GM19455 (cell line): ENCODE measurements around the gene SBK3.
"Not testable (repeated sequence)": the region's sequence is repeated elsewhere in the genome, so short reads cannot be mapped to it uniquely, and the experiment has no call there.

ENCODE experiments used
- ATAC-seq: cut with Tn5 transposase; IDR thresholded peaks from one replicate; pipeline ENCODE4 v1.9.1; 2021; ENCODE audit not compliant: unreplicated experiment

Gene SBK3

DNA sequence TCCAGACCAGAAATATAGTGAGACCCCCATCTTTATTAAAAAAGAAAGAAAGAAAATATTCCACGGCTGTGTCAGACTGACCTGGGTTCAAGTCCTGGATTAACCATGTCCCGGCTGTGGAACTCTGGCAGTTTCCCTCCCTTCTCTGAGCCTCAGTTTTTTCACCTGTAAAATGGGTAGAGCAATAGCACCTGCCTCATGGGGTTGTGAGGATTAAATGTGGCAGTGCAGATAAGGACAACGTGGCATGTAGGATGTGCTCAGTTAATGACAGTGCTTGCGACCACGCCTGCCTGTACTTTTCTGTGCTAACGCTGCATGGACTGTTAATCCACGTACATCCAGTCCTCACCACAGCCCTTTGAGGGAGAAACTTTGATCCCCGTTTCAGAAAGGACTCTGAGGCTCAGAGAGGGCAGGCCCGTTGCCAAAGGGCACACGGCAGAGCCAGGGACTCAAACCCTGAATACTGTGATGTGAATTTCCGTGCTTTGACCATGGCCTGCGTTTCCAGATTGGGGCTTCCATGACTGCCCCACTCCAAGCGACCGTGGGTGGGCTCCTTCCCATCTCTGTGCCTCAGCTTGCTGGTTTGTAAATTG lies 24.6 kb downstream of the SBK3 start:
- no peak for ATAC-seq

DNA sequence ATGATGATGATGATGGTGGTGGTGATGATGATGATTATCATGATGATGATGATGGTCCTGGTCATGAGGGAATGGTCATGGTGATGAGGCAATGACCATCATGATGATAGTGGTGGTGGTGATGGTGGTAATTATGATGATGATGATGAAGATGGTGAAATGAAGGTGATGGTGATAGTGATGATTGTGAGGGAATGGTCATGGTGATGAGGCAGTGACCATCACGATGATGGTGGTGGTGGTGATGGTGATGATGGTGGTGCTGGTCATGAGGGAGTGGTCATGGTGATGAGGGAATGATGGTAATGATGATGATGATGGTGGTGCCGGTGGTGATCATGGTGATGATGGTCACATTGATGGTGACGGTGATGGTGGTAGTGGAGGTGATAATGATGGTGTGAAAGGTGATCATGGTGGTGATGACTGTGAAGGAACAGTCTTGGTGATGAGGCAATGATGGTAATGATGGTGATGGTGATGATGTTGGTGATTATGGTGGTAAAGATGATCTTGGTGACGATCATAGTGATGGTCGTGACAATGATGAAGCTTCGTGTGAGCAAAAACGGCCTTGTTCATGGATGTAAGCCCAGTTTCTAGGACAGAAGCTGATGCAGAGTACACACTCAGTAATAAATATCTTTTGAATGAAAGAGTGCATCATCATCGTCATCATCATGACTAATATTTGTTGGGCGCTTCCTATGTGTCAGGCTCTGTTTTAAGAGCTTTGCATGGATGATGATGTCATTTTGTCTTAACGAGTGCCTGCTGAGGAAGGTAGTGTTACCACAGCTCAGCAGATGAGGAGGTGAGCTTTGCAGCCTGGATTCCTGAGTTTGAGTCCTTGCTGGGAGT lies 25.7 kb downstream of the SBK3 start:
- no peak for ATAC-seq

DNA sequence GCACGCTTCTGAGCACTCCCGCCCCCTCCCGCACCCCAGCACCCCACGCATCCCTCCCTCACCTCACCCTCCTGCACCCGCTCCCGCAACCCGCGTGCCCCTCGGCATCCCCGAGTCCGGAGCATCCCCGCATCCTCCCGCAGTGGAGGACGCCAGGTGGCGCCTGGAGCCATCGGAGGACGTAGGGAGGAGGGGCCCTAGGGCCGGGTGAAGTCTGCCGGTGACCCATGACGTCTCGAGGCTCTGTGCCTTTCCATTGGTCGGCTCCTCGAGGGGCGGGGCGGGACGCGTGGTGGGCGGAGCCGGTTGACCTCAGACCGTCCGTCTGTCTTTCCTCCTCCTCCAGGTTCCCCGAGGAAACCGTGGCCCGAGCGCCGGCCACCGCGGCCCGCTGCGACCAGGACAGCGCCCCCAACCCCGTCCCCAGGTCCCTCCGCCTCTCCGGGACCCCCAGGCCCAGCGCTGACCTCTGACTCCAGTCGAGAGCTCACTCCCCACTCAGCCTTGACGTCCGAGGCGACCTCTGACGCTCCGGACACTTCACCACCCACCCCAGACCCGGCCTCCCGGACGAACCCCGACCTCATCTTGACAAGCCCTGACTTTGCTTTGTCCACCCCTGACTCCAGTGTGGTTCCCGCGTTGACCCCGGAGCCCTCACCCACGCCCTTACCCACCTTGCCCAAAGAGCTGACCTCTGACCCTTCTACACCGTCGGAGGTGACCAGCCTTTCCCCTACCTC lies 28.3 kb downstream of the SBK3 start:
- ATAC-seq, result peak; percentile 97

DNA sequence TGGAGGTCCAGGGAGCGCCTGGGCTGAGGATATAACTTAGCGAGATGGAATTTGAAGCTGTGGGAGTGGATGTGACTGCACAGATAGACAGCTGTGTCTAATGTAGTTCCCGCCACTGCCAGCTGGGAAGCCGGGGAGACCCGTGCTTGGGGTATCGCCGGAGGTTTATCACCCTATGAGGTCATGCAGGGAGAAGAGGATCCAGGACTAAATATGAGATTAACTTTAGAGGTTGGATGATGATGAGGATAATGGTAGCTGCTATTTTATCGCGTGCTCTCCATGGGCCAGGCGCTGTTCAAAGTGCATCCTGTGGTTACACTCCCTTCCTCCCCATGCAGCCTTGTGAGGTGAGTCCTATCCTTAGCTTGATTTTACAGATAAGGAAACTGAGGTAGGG lies 37.2 kb downstream of the SBK3 start:
- ATAC-seq, result no peak

DNA sequence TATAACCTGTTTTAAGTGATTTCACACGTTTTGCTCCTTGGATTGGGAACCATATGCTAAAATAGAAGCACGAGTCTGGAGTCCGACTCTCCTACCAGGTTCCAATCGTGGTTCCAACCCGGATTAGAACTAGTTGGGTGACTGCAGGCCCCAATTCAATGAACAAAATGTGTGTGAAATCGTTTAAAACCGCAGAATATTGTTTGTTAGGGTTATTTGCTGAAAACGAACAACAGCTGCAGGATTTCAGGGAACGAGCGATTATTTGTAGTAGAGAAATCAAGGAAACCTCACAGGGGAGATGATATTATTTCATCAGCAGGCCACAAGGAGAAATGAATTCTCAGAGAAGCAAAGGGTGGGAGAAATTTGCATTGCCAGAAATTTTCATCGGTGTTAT lies 40.4 kb downstream of the SBK3 start:
- no peak for ATAC-seq

GRCh38 chr19:55504252-55504603 lies 41.1 kb downstream of the SBK3 start:
- no peak for ATAC-seq

GRCh38 chr19:55503502-55504251 lies 41.7 kb downstream of the SBK3 start:
- ATAC-seq, result peak; percentile 93

- ATAC-seq, result no peak
These were observed 42.2 kb downstream of the SBK3 start for GRCh38 chr19:55503157-55503501.

DNA sequence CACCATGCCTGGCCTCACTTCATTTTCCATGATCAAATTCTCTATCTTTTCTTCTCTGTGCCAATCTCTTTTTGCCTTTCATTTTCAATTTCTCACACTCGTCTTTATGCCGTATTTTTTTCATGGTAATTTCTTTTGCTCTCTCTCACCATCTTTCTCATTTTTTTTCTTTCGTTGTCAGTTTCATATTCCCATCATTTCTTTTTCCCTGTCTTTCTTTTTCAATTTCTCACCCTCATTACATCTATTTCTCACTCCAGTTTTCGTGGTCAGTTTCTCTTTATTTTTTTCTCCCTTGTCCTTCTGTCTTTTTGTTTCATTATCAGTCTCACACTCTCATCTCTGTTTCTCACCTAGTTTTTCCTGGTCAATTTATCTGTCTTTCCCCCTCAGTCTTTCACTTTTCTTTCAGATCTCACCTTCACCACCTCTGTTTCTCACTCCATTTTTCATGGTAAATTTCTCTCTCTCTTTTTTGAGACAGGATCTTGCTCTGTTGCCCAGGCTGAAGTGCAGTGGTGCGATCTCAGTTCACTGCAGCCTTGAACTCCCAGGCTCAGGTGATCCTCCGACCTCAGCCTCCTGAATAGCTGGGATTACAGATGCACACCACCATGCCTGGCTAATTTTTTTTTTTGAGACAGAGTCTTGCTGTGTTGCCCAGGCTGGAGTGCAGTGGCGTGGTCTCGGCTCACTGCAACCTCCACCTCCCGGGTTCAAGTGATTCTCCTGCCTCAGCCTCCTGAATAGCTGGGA lies 43.0 kb downstream of the SBK3 start:
- ATAC-seq, result no peak

- no peak for ATAC-seq
These were observed 44.9 kb downstream of the SBK3 start for GRCh38 chr19:55500368-55500952.

- no peak for ATAC-seq
These were observed 47.0 kb downstream of the SBK3 start for GRCh38 chr19:55498246-55498840.

GRCh38 chr19:55497763-55498162 lies 47.6 kb downstream of the SBK3 start:
- no peak for ATAC-seq

DNA sequence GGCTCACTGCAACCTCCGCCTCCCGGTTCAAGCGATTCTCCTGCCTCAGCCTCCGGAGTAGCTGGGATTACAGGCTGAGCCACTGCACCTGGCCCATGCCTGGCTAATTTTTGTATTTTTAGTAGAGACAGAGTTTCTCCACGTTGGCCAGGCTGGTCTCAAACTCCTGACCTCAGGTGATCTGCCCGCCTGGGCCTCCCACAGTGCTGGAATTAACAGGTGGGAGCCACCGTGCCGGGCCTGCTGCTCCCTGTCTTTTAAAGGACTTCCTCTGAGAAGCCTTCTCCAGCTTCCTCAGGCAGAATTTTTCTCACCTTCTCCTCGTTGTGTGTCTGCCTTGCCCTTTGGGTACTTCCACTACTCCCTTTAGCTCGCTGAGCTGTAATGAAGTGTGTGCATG lies 48.5 kb downstream of the SBK3 start:
- ATAC-seq, result not testable (repeated sequence)

DNA sequence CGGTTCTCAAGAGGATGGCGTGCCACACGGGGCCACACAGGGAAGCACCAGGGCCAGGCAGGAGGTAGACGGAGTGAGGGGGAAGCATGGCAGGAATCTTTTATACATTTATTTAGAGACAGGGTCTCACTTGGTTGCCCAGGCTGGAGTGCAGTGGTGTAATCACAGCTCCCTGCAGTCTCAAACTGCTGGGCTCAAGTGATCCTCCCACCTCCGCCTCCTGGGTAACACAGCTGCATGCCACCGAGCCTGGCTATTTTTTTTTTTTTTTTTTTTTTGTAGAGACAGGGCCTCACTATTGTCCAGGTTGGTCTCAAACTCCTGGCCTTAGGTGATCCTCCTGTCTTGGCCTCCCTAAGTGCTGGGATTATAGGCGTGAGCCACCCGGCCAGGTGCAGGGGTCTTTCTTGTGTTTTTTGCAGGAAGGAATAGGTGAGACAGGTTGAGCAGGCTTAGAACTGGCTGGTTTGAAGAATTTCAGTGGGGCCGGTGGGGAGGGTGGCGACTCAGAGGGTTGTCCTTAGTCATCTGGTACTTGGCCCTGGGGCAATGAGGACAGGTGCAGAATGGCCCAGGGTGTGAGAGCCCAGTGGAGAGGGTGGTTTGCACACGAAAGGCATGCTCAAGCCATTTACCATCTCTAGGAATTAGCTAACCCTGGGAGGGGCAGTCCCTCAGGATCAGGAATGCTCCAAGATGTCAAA lies 49.5 kb downstream of the SBK3 start:
- no peak for ATAC-seq

DNA sequence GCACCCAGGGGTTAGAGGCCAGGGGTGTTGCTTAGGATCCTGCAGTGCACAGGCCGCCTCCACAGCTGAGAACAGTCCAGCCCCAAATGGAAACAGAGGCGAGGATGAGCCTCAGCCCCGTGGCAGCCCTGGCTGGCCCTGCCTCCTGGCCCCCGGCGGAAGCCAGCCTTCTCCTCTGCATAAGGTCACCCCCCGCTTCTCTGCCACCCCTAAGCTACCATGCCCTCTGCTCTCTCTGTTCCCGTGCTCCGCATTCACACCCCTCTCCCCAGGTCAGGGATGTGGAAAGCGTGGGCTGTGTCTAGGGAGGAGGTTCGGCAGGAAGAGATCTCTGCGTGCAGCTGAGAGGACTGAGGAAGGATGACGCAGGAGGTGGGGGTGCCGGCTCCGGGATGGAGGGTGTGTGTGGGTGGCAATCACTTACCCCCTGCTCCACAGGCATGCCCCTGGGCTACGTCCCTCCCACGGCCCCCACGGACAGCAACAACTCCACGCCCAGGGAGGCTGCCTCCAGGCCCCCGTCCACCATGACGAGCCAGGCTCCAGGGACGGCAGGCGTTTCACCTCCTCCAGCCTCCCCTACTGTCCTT lies 51.1 kb downstream of the SBK3 start:
- ATAC-seq, result no peak

DNA sequence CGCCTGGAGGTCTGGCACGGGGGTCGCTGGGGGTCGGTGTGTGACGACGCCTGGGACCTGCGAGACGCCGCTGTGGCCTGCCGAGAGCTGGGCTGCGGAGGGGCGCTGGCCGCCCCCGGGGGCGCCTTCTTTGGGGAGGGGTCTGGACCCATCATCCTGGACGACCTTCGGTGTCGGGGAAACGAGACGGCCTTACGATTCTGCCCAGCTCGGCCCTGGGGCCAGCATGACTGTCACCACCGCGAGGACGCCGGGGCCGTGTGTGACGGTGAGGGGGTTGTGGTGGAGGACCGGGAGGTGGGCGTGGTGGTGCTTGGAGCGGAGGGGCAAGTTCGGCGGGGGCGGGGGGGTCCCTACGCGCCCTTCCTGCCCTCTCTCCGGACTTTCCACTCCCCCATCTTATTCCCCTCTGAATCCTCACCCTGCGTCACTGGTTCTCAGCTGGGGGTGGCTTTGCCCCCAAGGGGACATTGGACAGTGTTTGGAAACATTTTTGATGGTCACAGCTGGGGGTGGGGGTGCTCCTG lies 51.6 kb downstream of the SBK3 start:
- no peak for ATAC-seq

DNA sequence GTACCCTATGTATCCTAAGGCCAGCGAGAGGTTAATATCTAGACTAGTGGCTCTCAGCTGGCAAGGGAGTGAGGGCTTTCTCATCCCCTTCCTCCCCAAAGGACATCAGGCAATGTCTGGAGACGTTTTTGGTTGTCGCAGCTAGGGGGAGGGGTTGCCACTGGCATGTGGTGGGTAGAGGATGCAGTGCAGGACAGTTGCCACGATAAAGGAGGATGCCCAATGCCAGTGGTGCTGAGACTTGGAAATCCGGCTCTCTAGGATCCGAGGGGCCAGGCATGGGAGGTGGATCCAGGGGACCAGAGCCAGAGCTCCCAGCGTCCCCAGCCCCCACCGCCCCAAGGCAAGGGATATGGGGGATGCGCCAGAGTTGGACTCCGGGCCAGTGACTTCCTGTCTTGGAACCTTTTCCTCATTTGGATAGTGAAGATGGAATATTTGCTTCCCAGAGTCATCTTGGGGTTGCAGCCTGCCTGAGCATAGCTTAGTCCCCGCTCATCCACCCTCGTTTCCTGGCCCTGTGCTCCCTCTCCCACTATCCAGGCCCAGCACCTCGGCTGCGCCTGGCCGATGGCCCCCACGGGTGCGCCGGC lies 52.2 kb downstream of the SBK3 start:
- ATAC-seq, result no peak

DNA sequence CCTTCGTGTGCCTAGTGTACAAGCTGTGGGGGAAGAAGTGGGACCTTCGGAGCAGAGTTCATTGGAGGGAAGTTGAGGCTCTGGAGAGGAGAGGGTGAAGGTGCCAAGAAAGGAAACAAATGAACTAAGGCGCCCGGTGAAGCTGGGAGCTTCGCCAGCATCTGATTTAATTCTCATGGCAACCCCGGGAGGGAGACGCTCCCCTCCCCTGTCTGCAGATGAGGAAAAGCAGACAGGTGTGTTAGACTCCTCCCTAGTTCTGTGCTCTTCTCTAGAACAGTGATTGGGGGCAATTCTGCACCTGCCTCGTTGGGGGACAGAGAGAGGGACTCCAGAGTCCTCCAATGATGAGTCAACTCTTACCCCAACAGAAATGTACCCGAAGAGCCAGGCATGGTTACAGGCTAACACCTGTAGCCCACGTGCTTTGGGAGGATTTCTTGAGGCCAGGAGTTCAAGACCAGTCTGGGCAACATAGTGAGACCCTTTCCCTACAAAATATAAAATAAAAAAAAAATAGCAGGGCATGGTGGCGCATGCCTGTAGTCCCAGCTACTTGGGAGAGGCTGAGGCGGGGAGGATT lies 52.9 kb downstream of the SBK3 start:
- ATAC-seq, result no peak
